ENCODE results near the gene EPHA3. TPM values are rescaled to one million over a fixed set of nuclear protein-coding genes. Genes with fewer than 3 reads are reported as not detected.
"Not testable (repeated sequence)": the region's sequence is repeated elsewhere in the genome, so short reads cannot be mapped to it uniquely, and the experiment has no call there.

EPHA3 gene
- total RNA-seq, 1 experiment from 2014 or later: 0.74 TPM

- H3K9me3 Mint-ChIP-seq; H3K4me1 Mint-ChIP-seq; POLR2A ChIA-PET; ATAC-seq; H3K36me3 Mint-ChIP-seq; H3K27me3 Mint-ChIP-seq (ENCODE audit: low read depth); H3K27ac Mint-ChIP-seq; CTCF ChIA-PET: not testable (repeated sequence)
- DNase-seq (ENCODE audit: low spot score): peak; percentile 70
- TF ChIP-seq FOXK1 (CRISPR knock-in tag; IDR thresholded peaks at IDR 0.05): peak; percentile 63; the same call in 1 of the 2 replicates
- H3K4me3 Mint-ChIP-seq: peak overlapping the region; percentile 57
These were observed 243.5 kb downstream of the EPHA3 start for GRCh38 chr3:89350935-89351334.

GRCh38 chr3:89353465-89353864 lies 246.0 kb downstream of the EPHA3 start:
- CTCF ChIA-PET: no interaction called here
- TF ChIP-seq MAX (CRISPR knock-in tag; IDR thresholded peaks at IDR 0.05) (no peak), JUN (CRISPR knock-in tag; IDR thresholded peaks at IDR 0.05) (no peak), SOX15 (CRISPR knock-in tag; IDR thresholded peaks at IDR 0.05) (no peak), ZNF219 (CRISPR knock-in tag; IDR thresholded peaks at IDR 0.05; ENCODE audit: borderline replicate concordance) (no peak), ZSCAN18 (CRISPR knock-in tag; IDR thresholded peaks at IDR 0.05) (no peak), FOXP1 (CRISPR knock-in tag; IDR thresholded peaks at IDR 0.05; ENCODE audit: borderline replicate concordance) (no peak), FOXJ3 (CRISPR knock-in tag; IDR thresholded peaks at IDR 0.05; ENCODE audit: borderline replicate concordance) (no peak), ZNF512 (CRISPR knock-in tag; IDR thresholded peaks at IDR 0.05; ENCODE audit: borderline replicate concordance) (no peak), RELA (CRISPR knock-in tag; IDR thresholded peaks at IDR 0.05; ENCODE audit: borderline replicate concordance) (no peak), CDX4 (CRISPR knock-in tag; IDR thresholded peaks at IDR 0.05; ENCODE audit: borderline replicate concordance) (no peak), ZNF532 (CRISPR knock-in tag; IDR thresholded peaks at IDR 0.05; ENCODE audit: borderline replicate concordance) (no peak)
- ATAC-seq: no peak
- Mint-ChIP-seq H3K4me3 (no peak overlapping the region), H3K36me3 (peaks cover 2% of the 10 kb centered on the region; the same call in 1 of the 2 replicates), H3K27ac (no peak overlapping the region), H3K9me3 (0 out of 2 replicates have a peak, but pooled peaks cover 3% of the 10 kb centered on the region), H3K27me3 (ENCODE audit: low read depth) (no peaks in the 10 kb centered on the region), H3K4me1 (peaks cover 6% of the 10 kb centered on the region)
- no peak for DNase-seq (ENCODE audit: low spot score)
- POLR2A ChIA-PET: no interaction called here

- CTCF ChIA-PET: no interaction called here
- Mint-ChIP-seq H3K4me1 (peaks cover 7% of the 10 kb centered on the region), H3K36me3 (no peaks in the 10 kb centered on the region), H3K27ac (no peak overlapping the region), H3K27me3 (ENCODE audit: low read depth) (no peaks in the 10 kb centered on the region), H3K4me3 (no peak overlapping the region), H3K9me3 (no peaks in the 10 kb centered on the region)
- POLR2A ChIA-PET: no interaction called here
- DNase-seq (ENCODE audit: low spot score): no peak
- no peak for ATAC-seq
- TF ChIP-seq ZSCAN18 (CRISPR knock-in tag; IDR thresholded peaks at IDR 0.05) (no peak), NR2C2 (CRISPR knock-in tag; IDR thresholded peaks at IDR 0.05) (no peak), E2F1 (CRISPR knock-in tag; IDR thresholded peaks at IDR 0.05) (no peak), ZNF396 (CRISPR knock-in tag; IDR thresholded peaks at IDR 0.05; ENCODE audit: borderline replicate concordance) (no peak), MYBL2 (CRISPR knock-in tag; IDR thresholded peaks at IDR 0.05) (no peak), EMX1 (CRISPR knock-in tag; IDR thresholded peaks at IDR 0.05) (no peak), NR3C1 (CRISPR knock-in tag; conservative IDR thresholded peaks at IDR 0.05; ENCODE audit: low read depth) (no peak), SOX15 (CRISPR knock-in tag; IDR thresholded peaks at IDR 0.05) (no peak), NFE2L1 (CRISPR knock-in tag; IDR thresholded peaks at IDR 0.05) (no peak), FOXJ3 (CRISPR knock-in tag; IDR thresholded peaks at IDR 0.05; ENCODE audit: borderline replicate concordance) (no peak), FOXK1 (CRISPR knock-in tag; IDR thresholded peaks at IDR 0.05) (no peak)
These were observed 250.9 kb downstream of the EPHA3 start for GRCh38 chr3:89358281-89358680.

All from WTC11 (cell line).